Type B pancreatic cell (in vitro differentiated cells): Measurements from ENCODE around the gene FGFR2. TPM values are rescaled to one million over a fixed set of nuclear protein-coding genes. Genes with fewer than 3 reads are reported as not detected.

ENCODE experiments used
- DNase-seq: peaks from one replicate; pipeline ENCODE4 v3.0.0; 2021; ENCODE audit warnings: mixed read lengths; ENCODE audit not compliant: unreplicated experiment; ENCODE audit errors: extremely low spot score
- H3K27ac Mint-ChIP-seq: 2 replicates; pipeline ENCODE4 v1.8.0; 2021; ENCODE audit warnings: mild to moderate bottlenecking, mixed read lengths
- H3K27me3 Mint-ChIP-seq: 2 replicates; pipeline ENCODE4 v1.8.0; 2021; ENCODE audit warnings: mixed read lengths
- H3K36me3 Mint-ChIP-seq: 2 replicates; pipeline ENCODE4 v1.8.0; 2021; ENCODE audit warnings: mixed read lengths
- H3K4me1 Mint-ChIP-seq: one replicate; pipeline ENCODE4 v1.8.0; 2021; ENCODE audit warnings: mixed read lengths; ENCODE audit not compliant: unreplicated experiment
- H3K4me3 Mint-ChIP-seq: 2 replicates; pipeline ENCODE4 v1.8.0; 2021; ENCODE audit warnings: mild to moderate bottlenecking, mixed read lengths
- H3K9me3 Mint-ChIP-seq: 2 replicates; pipeline ENCODE4 v1.8.0; 2021; ENCODE audit warnings: mixed read lengths
- CTCF ChIP-seq: fragments of 200-600 bp; sonication (generic); conservative IDR thresholded peaks from 2 replicates; pipeline ENCODE4 v1.5.0; 2021; ENCODE audit warnings: antibody characterized with exemption, mild to moderate bottlenecking
- total RNA-seq: library from RNA; stranded (reverse); gene quantifications from 2 replicates; pipeline ENCODE4 v1.2.1, GENCODE V29; 2021; ENCODE audit warnings: low replicate concordance

FGFR2 gene
- total RNA-seq, 1 donor from 2014 or later: 173 TPM

GRCh38 chr10:121509112-121509511 is 89.1 kb downstream of the FGFR2 start:
- no peak overlapping the region for H3K27ac Mint-ChIP-seq
- H3K4me3 Mint-ChIP-seq: no peak overlapping the region
- TF ChIP-seq CTCF: no peak

GRCh38 chr10:121503587-121504051 is 94.6 kb downstream of the FGFR2 start:
- Mint-ChIP-seq H3K27me3 (no peaks in the 10 kb centered on the region), H3K9me3 (no peaks in the 10 kb centered on the region), H3K4me3 (no peak overlapping the region), H3K27ac (no peak overlapping the region), H3K36me3 (peaks cover 62% of the 10 kb centered on the region), H3K4me1 (peaks cover 44% of the 10 kb centered on the region)
- DNase-seq: no peak
- no peak for TF ChIP-seq CTCF

More at GRCh38 chr10:121509112-121509511, 89.1 kb downstream of the FGFR2 start:
- H3K36me3 Mint-ChIP-seq: peaks cover 47% of the 10 kb centered on the region
- H3K9me3 Mint-ChIP-seq: no peaks in the 10 kb centered on the region
- DNase-seq: no peak
- H3K27me3 Mint-ChIP-seq: no peaks in the 10 kb centered on the region
- H3K4me1 Mint-ChIP-seq: peaks cover 35% of the 10 kb centered on the region

- peaks cover 71% of the 10 kb centered on the region for H3K36me3 Mint-ChIP-seq
- no peak for DNase-seq
- TF ChIP-seq CTCF: no peak
- peaks cover 45% of the 10 kb centered on the region for H3K4me1 Mint-ChIP-seq
- H3K4me3 Mint-ChIP-seq: no peak overlapping the region
- no peaks in the 10 kb centered on the region for H3K27me3 Mint-ChIP-seq
- H3K9me3 Mint-ChIP-seq: no peaks in the 10 kb centered on the region
- H3K27ac Mint-ChIP-seq: no peak overlapping the region
Measured at GRCh38 chr10:121501796-121502195, 96.4 kb downstream of the FGFR2 start.

- peak overlapping the region; percentile 54 for H3K27ac Mint-ChIP-seq
- peak overlapping the region; percentile 57 for H3K4me3 Mint-ChIP-seq
- H3K4me1 Mint-ChIP-seq: peaks cover 45% of the 10 kb centered on the region
- no peak for TF ChIP-seq CTCF
- H3K36me3 Mint-ChIP-seq: peaks cover 69% of the 10 kb centered on the region
- no peaks in the 10 kb centered on the region for H3K9me3 Mint-ChIP-seq
- DNase-seq: no peak
- H3K27me3 Mint-ChIP-seq: no peaks in the 10 kb centered on the region
Measured at GRCh38 chr10:121500701-121501332, 97.4 kb downstream of the FGFR2 start.

GRCh38 chr10:121497513-121498470 is 100.5 kb downstream of the FGFR2 start:
- DNase-seq: no peak
- Mint-ChIP-seq H3K27me3 (no peaks in the 10 kb centered on the region), H3K4me3 (no peak overlapping the region), H3K36me3 (peaks cover 73% of the 10 kb centered on the region), H3K27ac (peak overlapping the region; percentile 71), H3K9me3 (no peaks in the 10 kb centered on the region), H3K4me1 (peaks cover 47% of the 10 kb centered on the region)
- TF ChIP-seq CTCF: no peak
